NCI-H1105 treated with DMSO at 0.1 percent for 48 hours (cell line): Measurements from ENCODE around the gene MVP.
A peak's percentile ranks its signal among the peaks of the same experiment; 100 is the strongest.

Experiments used
- DNase-seq: peaks from one replicate; lab custom pipeline; 2025; lab: John Stamatoyannopoulos, UW

MVP gene

DNA sequence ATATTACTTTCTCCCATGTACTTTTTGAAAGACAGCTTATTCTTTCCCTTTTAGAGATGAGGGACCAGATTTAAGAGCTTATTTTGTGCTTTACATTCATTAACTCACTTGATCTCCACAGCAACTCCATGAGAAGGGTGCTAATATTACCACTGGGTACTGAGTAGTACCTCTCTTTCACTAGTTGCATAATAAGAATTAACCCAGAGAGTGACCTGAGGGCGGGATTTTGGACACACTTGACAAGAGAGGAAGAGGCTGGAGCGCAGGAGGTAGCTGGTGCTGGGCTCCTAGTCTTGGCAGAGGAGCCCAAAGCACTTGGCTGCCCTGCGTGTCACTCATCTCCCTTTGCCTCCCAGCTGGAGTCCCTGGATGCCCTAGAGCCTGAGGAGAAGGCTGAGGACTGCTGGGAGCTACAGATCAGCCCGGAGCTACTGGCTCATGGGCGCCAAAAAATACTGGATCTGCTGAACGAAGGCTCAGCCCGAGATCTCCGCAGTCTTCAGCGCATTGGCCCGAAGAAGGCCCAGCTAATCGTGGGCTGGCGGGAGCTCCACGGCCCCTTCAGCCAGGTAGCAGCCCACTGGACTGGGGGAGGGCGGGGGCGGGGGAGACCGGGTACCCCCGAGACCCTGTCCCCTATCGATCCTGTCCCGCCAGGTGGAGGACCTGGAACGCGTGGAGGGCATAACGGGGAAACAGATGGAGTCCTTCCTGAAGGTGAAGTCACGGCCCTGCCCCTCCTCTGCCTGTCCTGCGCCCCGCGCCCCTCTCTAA lies 15.6 kb upstream of the MVP start:
- peak; percentile 66 for DNase-seq

DNA sequence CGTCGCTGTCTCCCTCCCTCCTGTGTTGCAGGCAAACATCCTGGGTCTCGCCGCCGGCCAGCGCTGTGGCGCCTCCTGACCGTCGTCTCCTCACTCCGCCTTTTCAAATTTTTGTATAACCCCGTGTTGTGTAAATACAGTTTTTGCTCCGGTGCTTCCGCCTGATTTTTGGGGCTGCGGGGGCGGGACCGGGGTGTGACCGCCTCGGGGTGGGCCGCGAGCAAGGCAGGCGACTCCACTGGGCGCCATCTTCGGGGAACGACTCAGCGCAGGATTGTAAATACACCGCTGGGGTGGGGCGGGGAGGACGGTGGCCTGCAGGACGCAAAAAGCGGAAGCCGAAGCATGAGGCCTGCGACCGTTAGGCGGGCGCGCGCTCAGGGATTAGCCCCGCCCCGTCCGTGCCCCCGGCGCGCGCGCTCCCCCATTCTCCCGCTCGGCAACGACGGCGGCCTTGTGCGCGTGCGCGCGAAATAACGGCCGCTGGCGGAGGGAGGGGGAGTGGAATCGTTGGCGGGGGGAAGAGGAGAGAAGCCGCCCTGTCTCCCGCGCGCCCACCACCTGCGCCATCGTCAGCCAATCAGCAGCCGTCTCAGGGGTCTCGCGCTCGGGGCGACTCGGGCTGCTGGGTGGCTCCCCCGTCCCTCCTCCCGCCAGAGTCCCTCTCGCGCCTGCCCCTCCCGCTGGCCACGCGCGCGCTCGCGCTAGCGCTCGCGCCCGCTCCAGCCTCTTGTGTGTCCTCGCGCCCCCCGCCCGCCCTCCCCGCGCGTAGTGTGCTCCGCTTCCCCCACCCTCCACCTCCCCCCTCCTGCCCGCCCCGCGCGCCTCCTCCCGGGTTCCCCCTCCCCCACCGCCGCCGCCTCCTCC lies 14.8 kb upstream of the MVP start:
- peak; percentile 99 for DNase-seq

DNA sequence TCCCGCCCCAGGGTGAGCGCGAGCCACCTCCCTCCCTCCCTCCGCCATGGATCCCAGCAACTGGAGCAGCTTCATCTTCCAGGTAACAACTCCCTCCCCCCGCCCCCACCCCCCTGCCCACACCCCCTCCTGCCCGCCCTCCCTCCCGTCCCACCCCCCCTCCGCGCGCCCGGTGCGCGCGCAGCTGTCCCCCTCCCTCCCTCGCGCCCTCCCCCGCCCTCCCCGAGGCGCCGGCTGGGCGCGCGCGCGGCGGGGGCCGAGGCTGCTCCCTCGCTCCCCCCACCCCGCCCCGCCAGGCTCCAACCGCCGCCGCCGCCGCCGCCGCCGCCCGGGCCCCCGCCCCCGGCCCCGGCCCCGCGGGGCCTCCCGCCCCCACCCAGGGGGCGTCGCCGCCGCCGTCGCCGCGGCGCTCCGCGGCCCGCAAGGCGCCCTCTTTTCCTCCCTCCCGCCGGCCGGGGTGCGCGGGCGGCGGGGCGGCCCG lies 14.1 kb upstream of the MVP start, which contains the start of gene MAZ:
MAZ (plus strand) TSS at position 431 of the 481 bp plus-strand sequence. CDS start 173 bp downstream, outside the sequence.
- DNase-seq, result peak; percentile 90

DNA sequence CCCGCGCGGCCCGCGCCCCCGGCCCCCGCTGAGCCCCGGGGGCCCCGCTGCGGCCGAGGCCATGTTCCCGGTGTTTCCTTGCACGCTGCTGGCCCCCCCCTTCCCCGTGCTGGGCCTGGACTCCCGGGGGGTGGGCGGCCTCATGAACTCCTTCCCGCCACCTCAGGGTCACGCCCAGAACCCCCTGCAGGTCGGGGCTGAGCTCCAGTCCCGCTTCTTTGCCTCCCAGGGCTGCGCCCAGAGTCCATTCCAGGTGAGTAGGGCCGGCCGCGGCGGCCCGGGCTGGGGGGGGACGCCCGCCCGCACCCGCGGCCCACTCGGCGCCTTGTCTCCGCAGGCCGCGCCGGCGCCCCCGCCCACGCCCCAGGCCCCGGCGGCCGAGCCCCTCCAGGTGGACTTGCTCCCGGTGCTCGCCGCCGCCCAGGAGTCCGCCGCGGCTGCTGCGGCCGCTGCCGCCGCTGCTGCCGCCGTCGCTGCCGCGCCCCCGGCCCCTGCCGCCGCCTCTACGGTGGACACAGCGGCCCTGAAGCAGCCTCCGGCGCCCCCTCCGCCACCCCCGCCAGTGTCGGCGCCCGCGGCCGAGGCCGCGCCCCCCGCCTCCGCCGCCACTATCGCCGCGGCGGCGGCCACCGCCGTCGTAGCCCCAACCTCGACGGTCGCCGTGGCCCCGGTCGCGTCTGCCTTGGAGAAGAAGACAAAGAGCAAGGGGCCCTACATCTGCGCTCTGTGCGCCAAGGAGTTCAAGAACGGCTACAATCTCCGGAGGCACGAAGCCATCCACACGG lies 13.4 kb upstream of the MVP start:
- peak; percentile 57 for DNase-seq

DNA sequence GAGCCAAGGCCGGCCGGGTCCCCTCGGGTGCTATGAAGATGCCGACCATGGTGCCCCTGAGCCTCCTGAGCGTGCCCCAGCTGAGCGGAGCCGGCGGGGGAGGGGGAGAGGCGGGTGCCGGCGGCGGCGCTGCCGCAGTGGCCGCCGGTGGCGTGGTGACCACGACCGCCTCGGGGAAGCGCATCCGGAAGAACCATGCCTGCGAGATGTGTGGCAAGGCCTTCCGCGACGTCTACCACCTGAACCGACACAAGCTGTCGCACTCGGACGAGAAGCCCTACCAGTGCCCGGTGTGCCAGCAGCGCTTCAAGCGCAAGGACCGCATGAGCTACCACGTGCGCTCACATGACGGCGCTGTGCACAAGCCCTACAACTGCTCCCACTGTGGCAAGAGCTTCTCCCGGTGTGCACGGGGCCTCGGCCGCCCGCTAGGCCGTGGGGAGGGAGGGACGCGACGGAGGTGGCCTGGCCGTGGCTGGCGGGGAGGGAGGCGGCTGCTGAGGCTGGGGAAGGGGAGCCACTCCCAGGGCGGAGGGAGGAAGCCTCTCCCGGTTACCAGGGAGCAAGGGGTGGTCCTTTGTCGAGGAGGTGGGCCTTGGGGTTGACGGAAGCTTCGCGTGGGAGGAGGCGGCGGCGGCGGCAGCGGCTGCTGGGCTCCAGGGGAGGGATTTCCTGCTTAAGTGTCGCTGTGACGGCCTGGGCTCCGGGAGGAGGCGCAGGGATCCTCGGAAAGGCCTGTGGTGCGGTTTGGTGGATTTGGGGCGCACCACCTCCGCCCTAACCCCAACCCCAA lies 12.6 kb upstream of the MVP start:
- peak; percentile 73 for DNase-seq

DNA sequence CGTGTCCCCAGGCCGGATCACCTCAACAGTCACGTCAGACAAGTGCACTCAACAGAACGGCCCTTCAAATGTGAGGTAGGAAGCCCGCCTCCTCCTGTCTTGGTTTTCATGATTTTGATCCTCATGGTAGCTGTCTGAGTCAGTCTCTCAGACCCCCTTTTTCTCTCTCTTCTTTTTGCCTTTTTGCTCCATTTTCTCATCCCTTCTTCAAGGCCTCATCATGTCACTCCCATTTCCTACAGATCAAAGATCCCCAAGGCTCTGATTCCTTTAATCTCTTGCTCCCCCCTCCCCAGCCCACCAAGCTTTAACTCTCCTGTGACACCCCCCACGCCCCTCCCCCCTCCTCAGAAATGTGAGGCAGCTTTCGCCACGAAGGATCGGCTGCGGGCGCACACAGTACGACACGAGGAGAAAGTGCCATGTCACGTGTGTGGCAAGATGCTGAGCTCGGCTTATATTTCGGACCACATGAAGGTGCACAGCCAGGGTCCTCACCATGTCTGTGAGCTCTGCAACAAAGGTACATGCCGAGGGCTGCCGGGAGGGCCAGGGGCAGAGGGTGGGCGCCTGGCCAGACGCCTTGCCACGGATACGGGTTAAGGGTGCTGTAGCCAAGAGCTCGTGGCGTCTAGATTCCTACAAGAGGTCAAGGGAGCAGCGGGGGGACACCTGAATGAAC lies 11.9 kb upstream of the MVP start:
- DNase-seq, result no peak

DNA sequence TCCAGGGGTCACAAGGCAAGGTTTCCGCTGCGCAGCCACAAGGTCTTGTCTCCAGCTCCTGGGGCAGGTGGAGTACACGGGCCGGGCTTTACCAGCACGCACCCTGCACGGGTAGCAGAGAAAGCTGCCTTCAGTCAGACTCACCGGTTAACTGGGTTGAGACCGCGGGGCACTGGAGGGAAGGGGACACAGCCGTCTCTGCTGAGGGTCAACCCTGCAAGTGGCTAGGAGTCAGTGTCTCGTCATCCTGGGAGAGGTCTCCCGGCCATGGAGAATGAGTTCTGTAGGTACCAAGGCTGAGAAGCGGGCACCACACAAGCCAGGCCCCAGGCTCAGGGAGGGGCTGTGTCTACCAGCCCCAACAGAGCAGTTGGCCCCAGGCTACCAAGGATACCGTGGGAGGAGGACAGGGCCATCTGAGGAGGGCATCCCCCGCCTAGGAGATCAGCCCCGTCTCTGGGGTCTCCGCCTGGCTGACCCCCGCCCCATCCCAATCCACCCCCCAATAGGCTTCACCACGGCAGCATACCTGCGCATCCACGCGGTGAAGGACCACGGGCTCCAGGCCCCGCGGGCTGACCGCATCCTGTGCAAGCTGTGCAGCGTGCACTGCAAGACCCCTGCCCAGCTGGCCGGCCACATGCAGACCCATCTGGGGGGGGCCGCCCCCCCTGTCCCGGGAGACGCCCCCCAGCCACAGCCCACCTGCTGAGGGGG lies 11.1 kb upstream of the MVP start:
- no peak for DNase-seq

DNA sequence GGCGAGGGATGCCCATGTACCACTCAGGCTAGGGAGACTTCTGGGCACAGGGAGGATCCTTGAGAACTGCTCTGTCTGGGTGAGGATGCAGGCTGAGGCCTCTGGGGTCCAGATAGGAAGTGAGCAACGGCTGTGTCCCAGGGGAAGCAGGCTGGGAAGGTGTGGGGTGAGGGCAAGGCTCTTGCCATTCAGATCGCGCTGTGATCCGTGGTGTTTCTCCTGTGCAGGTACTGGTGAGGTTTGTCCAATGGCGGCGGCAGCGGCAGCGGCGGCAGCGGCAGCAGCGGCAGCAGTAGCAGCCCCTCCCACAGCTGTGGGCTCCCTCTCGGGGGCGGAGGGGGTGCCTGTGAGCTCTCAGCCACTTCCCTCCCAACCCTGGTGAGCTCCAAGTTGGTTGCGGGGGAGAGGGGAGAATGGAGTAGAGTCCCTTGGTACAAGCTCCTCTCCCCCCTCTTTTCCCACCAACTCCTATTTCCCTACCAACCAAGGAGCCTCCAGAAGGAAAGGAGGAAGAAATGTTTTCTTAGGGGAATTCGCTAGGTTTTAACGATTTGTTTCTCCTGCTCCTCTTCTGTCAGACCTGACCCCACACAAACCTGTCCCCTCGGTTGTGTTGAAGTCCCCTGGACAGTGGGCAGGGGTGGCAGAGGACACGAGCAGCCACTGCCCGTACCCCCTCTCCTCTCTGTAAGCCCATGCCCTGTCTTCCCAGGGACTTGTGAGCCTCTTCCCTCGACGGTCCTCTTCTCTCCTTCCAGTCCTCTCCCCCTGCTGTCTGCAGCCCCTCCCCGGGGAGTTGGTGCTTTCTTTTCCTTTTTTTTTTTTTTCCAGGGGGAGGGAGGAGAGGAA lies 10.2 kb upstream of the MVP start:
- DNase-seq, result peak; percentile 19

DNA sequence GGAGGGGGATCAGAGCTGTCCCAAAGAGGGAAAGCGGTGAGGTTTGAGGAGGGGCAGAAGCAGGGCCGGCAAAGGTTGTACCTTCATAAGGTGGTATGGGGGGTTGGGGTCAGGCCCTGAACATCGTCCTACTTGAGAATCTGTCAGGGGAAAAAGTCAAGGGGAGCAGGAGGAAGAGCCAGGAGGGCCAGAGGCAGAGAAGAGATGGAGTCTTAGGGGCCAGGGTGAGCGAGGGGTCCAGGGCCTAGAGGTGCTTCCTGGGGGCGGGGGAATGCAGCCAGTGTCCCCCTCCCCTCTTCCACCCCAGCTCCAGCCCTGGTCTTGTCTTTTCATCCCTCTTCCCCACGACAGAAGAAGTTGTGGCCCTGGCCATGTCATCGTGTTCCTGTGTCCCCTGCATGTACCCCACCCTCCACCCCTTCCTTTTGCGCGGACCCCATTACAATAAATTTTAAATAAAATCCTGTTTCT lies 9.5 kb upstream of the MVP start:
- no peak for DNase-seq

DNA sequence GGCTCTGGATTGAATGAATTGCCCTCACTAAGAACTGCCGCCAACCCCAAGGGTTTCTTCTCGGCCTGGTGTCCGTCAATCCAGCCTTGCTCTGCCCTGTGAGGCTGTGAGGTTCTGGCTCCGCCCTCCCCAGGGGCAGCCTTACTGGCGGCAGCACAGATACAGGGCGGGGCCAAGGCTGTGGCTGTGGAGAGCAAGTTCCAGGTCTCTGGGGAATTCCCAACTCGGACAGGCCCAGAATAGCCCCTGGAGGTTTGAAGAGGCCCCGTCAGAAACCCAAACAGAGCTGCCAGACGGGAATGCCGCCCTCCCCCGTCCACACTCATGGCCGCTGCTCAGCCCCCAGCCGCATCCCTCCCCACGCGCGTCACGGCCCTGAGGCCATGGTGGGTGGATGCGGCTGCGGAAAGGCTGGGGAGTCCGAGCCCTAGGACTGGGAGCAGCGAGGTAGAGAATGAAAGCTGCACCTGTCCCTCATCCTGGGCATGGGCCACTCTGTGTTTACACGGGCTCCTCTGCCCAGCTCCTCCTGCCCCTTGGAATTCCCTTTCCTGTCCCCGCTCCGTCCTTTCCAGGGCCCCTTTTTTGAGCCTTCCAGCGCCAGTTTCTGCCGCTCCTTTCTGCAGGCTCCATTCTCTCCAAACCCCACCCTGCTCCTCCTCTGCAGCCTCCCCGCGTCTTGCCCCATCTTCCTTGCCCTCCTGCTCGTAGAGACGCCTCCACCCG lies 8.9 kb upstream of the MVP start:
- DNase-seq, result peak; percentile 89

DNA sequence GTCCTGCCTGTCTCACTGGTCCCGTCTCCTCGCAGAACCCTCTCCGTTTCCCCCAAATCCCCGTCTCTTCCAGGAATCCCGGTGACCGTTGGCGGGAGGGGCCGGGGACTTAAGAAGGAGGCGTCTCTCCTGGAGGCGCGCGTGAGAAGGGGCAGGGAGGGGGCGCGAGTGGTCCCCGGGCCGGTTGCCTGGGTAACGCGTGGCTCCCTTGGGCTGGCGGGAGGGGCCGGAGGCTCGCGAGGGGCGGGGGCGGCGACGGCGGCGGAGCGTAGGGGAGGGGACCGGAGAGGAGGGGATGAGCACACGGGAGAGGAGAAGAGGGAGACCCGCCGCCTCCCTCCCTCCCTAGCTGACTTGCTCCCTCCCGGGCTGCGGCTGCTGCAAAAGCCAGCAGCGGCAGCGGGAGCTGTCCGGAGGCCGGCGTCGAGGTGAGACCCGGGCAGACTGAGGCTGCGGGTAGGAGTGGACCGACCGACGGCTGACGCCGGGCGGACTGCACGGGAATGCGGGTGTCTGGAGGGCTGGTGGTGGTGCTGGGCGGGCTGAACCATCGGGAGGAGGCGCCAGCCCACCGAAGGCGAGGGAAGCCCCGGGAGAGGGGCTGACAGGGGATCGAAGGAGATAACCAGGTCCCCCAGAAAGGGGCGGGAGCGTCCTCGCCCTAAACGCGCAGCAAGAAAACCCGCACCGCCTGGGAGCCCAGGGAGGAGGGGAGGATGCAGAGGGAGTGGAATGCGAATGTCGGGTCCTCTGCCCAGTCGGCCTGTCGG lies 8.2 kb upstream of the MVP start, which contains the start of gene PRRT2:
PRRT2 (plus strand) TSS at position 298 of the 770 bp plus-strand sequence. CDS start 862 bp downstream, outside the sequence.
- peak; percentile 48 for DNase-seq

DNA sequence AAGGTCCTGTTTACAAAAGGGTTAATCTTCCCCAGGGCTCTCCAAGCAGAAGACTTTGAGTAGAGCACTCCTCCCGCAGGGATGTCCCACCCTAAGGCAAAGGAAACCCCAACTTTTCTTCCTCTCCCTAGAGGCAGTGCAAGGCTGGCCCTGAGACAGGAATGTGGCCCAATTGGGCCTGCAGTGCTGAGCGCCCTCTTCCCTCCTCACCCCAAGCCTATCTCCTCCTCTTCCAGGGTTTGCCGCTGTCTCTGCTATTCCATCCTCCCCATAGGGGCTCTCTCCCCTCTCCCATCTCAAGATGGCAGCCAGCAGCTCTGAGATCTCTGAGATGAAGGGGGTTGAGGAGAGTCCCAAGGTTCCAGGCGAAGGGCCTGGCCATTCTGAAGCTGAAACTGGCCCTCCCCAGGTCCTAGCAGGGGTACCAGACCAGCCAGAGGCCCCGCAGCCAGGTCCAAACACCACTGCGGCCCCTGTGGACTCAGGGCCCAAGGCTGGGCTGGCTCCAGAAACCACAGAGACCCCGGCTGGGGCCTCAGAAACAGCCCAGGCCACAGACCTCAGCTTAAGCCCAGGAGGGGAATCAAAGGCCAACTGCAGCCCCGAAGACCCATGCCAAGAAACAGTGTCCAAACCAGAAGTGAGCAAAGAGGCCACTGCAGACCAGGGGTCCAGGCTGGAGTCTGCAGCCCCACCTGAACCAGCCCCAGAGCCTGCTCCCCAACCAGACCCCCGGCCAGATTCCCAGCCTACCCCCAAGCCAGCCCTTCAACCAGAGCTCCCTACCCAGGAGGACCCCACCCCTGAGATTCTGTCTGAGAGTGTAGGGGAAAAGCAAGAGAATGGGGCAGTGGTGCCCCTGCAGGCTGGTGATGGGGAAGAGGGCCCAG lies 7.3 kb upstream of the MVP start:
- no peak for DNase-seq

DNA sequence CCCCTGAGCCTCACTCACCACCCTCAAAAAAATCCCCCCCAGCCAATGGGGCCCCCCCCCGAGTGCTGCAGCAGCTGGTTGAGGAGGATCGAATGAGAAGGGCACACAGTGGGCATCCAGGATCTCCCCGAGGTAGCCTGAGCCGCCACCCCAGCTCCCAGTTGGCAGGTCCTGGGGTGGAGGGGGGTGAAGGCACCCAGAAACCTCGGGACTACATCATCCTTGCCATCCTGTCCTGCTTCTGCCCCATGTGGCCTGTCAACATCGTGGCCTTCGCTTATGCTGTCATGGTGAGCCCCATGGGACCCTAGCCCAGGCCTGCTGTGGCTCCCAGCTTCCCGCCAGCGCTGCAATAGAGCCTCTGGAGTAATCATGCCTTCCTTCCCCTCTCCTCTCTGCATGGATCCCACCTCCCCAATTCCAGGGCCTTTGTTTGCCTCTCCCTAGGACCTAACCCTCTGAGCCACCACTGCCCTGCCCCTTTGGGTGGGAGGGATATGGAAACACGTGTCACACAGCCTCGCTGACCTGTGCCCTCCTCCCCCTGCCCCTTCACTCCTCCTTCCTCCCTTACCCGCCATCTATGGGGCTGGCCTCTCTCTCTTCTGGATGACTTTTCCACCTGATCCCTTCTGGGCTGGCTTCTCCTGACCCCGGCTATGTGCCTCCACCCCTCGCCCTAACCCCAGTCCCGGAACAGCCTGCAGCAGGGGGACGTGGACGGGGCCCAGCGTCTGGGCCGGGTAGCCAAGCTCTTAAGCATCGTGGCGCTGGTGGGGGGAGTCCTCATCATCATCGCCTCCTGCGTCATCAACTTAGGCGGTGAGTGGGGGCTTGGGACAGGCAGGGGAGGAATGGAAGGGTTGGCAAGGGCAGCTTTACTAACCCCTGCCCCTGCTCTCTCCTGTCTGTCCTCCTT lies 6.4 kb upstream of the MVP start:
- DNase-seq, result no peak

DNA sequence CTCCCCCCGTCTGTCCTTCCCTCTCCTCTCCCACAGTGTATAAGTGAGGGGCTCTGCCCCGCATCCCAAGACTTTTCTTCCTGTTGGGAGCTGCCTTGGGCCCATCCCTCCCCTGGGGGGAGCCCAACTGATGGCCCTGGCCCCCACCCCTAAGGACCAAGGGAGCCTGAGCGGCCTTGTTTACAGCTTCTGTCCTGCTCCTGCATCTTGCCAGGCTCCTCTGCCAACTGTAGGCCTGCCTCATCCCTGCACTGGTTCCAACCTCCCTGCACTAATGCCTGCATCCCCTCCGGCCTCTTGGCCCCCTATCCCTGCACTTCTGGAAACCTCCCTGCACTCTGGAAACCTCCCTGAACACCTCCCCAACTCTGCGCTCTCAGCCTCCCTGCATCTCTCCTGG lies 5.7 kb upstream of the MVP start:
- no peak for DNase-seq

DNA sequence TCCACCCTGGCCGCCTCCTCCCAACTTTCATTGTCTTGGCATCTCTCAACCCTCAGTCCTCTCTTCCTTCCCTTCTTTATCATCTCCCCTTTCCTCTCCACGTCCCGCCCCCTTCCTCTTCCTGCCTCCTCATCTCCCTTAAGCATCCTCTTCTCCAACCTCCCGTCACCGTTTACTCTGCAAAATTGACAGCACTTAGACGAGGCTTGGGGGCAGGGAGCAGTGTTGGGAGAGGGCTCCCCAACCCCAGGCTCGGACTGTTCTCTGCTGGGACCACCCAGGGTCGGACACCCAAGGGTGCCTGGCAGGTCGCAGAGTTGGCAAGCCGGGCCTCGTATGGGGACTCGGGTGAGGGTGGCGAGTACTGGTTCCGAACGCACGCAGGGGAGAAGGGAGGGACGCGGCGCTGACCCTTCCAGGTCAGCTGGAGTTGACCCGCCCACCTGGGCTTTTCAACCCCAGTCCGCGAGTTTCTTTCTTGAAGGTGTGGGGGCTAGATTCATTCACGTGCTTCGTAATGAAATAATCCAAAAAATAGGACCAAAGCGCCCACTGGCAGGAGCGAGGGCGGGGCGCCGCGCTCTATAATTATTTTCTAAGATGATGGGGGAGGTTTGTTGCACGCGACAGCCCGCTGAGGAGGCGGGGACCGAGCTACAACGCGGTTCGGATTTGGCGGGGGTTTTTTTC lies 5.1 kb upstream of the MVP start:
- peak; percentile 57 for DNase-seq
